Suppressor macrophage treated with lipopolysaccharide for 4 hours (primary cell): ENCODE results near the gene PRR13.
"Not testable (repeated sequence)": the region's sequence is repeated elsewhere in the genome, so short reads cannot be mapped to it uniquely, and the experiment has no call there.

Experiments used
- DNase-seq: peaks from one replicate; pipeline ENCODE4 v3.0.0-alpha.2; 2020

The PRR13 gene

DNA sequence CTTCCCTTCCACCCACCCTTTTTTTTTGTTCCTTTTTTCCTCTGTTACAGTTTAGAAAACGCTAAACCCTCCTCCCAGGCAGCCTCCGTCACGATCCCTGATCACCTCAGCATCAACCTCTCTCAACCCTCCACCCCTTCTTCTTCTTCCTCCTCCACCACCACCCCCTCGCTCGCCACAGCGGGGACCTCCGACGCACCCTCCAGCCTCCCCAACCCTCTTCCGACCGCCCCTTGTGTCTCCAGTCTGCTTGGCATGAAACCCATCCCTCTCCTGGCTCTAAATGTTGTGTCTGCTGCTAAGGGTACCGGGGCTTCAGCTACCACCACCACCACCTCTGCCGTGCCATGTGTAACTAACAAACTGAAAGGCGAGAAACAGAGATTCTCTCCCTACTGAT lies 33.3 kb downstream of the PRR13 start:
- DNase-seq: no peak

DNA sequence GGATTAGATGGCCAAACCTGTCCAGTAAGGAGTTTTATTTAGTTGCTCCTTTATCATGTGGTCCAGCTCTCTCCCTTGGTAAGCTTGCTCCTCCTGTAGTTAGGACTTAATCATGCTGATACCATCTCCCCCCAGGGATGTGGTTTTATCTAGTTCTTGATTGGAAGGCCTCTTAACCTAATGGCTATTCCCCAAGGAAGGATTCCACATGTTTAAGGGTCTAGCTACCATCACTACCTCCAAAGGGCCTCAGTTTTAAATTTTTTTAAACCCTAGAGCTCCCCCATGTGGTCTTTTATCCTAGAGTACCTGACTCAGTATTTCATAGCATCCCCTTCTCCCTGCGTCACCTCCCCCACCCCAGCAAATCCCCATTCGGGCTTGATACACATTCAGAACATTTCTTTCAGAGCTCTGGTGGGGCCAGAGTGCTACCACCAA lies 35.3 kb downstream of the PRR13 start:
- peak; percentile 16 for DNase-seq

DNA sequence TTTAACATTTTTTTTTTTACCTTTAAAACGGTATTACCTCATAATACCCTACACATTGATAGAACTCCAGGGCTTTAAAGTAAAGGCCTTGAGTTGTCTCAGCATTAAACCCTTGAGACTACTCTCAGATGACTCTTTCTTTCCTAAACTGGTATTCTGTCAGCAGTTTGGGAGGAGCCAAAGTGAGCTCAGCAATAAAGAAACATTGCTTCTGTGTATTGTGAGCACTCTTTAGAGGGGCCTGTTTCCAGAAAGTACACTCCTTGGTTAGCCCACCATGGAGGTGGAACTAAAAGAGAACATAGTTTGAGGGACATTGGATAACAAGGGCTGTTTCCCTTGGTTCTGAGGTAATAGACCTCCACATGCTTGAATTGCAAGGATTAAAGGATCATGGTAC lies 37.3 kb downstream of the PRR13 start:
- no peak for DNase-seq

DNA sequence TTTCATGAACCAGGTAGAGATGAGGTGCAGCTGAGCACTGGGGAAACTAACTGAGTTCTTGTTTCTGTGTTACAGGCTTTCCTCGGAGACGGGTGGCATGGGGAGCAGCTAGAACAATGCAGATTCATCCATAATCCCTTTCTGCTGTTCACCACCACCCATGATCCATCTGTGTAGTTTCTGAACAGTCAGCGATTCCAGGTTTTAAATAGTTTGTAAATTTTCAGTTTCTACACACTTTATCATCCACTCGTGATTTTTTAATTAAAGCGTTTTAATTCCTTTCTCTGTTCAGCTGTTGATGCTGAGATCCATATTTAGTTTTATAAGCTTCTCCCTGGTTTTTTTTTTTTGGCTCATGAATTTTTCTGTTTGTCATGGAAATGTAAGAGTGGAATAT lies 37.8 kb downstream of the PRR13 start:
- DNase-seq: no peak

DNA sequence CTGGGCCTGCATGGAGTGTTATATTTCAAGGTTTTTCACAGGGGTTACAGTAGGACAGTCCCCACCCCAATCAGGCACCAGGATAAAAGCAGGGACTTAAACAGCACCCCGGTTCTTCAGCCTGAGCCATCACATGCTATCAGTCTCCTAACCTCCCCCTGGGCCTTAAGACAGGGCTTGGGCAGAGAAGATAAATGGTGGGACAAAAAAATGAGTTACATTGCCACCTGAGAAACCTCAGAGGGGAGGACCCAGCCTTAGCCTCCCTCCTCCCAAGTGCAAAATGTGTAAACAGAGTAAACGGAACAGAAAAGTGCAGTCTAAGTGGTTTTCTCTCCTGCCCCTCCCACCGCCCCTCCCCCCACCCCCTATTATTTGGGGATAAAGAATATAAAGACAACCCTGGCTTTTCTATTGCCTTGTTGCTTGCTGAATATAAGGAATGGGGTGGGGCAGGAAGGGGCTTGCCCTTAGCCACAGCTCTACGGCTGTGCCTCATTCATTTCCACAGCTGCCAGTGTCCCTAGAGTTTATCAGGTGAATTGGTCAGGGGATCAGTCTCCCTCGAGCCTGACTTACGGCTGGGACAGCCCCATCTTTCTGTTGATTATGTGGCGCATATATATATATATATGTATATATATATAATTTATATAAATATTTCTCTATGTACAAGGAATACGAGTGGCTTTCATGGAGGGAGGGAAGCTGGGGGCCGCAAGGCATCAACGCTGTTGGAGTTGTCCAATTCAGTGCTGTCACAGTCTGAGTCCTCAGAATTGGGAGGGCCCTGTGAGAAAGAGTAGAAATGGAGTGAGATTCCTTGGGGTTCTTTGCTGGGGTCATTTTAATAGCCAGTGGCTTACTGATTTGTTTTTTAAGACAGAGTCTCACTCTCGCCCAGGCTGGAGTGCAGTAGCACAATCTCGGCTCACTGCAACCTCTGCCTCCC lies 39.2 kb downstream of the PRR13 start:
- no peak for DNase-seq

DNA sequence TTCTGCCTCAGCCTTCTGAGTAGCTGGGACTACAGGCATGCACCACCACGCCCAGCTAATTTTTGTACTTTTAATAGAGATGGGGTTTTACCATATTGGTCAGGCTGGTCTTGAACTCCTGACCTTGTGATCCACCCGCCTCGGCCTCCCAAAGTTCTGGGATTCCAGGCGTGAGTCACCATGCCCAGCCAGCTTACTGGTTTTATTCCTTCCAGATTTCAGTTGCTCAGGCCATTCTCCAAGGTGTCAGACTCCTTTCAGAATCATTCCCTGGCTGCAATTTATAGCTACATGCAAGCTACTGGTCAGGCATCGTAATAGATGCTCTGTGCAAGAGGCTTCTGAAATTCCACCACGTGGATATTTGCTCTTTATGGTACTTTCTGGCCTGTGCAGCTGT lies 39.9 kb downstream of the PRR13 start:
- DNase-seq: not testable (repeated sequence)

DNA sequence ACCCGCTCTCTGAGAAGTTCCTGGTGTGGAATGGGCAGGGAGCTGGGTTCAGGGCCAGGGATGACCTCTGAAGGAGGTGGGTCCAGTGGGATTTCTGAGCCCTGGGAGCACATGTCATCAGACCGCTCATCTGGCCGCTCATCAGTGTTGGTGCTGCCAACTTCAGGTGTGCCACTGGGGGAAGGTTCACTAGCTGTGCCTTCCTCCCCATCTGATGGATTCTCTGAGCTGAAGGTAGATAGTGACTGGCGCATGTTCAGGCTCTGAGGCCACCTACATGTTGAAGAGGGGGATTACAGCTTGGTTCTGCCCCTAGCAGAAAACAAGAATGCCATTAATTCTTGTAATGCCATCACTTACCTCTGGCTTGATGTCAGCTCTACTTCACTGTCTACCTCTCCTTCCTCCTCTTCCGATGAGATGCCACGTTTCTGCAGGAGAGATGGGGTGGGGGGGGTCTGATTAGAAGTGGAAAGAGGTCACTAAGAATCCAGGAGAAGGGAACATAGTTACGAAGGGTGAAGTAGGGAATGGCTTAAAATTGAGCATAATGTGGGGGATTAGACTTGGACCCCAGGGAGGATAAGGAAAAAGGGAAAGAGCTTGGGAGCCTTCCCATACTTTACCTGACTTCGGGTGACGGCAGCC lies 40.5 kb downstream of the PRR13 start:
- DNase-seq: no peak

DNA sequence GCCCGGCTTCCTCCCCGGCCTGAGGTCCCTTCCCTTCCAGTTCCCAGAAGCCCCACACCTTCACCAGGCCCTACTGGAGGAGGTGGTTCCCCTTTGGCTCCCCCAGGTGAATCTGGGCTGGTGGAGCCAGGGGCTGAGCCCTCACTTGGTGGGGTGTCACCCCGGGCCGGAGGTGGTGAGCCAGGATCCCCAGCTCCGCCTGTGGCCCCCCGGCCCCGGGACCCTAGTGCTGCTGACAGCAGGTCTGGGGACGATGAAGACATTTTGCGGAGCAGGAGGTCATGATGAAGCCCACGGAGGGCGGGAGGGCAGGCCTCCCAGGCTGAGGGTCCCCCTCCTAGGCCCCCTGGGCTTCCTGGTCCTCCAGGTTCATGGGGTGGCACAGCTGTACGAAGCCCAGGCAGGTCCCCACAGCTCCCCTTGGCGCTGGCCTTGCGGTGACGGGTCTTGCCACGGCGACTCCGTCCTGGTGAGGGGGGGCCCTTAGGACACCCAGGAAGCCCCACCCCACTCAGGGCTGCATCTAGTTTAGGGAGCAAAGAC lies 41.2 kb downstream of the PRR13 start:
- no peak for DNase-seq

DNA sequence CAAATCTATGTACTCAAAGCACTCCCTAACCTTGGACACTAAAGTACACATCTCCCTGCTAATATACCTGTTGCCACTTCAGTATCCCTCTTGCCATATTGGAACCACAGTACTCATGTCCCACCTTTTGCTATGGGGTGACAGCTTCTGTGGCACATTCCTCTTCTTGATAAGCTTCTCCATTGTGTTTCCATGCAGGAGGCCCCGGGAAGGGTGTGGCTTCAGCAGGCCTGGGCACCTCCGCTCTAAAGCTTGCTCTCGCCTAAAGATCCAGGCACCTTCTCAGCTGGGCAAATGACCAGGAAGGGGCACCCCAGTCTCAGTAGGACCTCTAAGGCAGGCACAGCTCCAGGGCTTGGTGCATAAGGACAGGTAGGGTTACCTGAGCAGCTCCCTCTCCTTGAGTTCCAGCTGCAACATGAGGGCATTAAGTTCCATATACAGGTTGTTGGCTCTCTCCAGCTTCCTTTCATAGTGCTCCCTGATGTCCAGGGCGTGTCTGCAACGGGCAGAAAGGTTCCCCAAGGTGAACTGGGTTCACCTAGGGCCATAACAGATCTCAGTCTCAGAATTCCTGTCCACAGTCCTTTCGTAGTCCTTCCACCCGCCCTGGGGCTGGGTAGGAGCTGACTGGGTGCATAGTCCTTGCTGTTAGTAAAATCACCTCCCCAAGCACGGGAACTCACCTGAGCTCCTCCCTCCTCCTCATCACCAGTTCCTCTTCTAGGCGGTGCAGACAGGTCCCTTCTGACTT lies 41.9 kb downstream of the PRR13 start:
- no peak for DNase-seq

DNA sequence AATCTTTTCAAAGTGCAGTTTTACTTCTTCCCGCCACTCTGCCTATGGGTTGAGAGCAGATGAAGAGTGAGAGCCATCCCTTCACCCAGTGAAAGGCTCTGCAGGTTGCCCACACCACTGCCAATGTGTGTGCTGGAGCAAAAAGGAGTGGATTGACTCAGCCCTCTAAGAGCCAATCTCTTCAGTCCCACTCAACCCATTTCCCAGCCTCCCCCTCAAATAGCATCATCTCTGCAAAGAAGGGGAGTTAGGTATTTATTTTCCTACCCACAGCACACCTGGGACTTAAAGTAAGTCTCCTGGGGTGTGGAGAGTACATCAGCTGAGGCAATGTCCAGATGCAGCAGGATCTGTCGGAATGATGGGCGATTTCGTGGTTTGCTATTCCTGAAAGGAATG lies 42.4 kb downstream of the PRR13 start:
- DNase-seq: no peak

DNA sequence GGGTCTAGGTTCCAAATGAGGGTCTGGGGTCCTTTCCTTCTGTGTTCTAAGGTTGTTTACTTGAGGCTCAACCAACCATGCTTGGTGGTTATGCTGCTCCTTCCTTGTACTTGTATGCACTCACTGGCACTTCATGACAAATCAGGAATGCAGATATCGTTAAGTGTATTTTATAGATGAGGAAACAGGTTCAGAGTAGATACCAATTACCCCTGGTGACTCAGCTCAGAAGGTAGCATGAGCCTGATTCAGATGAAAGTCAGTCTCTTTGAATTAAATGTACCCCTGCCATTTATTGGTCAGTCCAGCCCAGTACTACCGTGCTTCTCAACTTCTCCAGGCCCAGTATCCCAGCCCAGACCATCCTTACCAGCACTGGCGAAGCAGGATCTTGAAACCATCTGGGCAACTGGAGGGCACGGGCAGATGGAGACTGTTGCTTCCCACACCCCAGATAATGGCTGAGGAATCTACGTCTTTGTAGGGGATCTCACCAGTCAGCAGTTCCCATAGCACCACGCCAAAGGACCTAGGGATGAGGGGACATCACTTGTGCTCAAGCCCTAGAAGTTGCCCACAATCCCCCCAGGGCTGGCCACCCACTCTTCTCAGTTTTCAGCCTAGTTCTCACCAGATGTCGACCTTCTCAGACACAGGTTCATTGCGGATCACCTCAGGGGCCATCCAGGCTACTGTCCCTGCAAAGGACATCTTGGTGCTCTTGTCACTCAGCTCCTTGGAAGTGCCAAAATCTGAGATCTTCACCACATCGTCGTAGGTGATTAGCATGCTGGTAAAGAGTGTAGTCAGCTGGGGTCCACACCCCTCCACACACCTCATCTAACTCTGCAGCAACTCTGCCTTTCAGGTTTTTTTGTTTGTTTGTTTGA lies 43.4 kb downstream of the PRR13 start:
- no peak for DNase-seq

DNA sequence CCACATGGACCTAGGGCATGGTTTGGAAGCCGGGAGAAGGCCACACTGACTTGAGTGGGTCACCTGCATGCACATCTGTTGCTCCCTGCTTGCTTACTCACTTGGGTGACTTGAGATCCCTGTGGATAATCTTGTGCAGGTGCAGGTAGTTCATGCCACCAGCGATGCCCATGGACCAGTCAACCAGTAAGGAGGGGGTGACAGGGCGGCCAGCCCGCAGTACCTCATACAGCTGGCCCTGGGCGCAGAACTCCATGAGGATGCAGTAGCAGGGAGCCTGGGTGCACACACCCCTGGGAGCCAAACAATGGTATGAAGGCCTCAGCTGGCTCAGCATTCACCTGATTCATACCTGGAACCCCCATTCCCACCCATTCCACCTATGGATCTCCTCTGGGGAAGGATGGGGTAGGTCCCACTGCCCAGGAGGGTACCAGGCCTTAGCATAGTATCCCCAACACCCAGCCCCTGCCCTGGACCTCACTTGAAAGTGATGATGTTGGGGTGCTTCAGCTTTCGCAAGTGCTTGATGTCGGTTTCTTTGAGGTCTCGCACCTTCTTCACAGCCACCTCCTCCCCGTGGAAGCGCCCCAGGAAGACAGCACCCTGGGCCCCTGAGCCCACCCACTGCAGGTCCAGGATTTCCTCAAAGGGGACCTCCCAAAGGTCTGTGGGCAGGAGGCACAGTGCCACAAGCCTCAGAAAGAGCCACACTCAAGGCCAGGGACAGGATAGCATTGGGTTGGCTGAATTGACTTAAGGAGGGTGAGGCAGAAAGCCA lies 44.6 kb downstream of the PRR13 start:
- no peak for DNase-seq

DNA sequence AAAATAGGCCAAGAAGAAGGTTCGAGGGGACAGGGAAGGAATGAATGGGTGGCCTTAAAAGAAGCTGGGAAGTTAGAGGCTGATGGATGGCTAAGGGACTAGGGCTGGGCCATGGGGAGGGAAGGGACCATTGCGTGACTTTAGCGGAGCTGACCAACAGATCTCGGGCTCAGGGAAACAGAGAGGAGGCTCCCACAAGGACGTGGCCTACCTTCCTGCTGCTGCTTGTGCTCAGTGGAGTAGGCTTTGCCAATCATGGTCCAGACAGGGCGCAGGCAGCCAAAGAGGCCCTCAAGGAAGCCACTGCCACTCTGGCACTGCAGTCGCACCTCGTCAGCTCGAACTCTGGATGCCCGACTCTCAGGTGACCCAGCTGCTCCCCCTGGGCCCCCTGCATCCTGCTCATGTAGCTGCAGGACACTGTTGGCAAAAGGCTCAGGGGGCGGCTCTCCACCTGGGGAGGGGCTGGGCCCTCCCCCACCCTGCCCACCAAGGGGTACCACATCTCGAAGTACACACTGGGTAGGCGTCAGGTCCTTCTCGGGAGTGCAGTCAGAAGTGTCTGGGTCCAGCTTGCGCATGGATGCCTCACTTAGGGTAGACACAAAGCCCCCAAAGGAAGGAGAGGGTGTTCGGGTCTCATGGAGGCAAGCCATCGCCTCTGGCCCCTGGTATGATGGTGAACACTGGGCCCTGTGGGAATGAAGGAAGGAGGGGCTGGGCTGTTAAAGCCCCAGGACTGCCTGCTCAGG lies 45.4 kb downstream of the PRR13 start:
- DNase-seq: no peak

DNA sequence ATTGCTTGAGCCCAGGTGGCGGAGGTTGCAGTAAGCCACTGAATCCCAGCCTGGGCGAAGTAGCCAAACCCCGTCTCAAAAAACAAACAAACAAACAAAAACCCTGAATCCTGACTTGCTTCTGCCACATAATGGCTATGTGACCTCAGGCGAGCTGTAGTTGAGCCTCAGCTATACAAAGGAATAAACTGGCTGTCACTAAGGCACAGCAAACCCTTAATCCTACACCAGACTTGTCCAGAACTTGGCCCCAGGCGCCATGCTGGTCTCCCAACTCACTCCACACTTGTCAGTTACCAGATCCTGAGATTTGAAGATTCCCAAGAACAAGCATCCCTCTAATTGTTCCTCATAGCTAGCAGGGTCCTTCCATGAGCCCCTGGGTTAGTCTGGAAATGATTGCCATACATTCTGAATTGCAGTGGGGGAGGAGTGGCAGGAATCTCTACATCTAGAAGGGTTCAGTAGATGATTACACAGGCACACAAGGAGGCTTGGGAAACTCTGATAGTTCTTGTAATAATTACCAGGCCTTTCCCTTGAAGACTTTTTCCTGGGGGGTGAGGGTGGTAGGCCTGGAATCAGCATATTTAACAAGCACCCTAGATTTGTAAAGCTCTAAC lies 47.8 kb downstream of the PRR13 start:
- no peak for DNase-seq

DNA sequence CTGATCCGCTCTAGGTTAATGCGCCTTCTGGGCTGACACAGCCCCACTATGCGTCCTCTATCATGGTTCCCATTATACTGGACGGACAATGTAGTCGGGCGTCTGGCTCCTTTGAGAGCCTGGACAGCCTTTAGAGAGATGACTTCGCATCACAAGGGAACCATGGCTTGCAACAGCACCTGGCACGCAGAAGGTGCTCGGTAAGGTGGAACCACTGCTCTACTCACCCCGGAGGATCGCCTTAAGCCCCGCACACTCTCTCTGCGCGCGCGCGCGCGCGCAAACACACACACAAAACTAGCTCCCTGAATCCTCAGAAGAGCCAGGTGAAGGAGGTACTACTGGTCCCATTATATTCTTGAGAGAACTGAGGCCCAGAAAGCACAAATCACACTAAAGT lies 50.7 kb downstream of the PRR13 start:
- DNase-seq: no peak

DNA sequence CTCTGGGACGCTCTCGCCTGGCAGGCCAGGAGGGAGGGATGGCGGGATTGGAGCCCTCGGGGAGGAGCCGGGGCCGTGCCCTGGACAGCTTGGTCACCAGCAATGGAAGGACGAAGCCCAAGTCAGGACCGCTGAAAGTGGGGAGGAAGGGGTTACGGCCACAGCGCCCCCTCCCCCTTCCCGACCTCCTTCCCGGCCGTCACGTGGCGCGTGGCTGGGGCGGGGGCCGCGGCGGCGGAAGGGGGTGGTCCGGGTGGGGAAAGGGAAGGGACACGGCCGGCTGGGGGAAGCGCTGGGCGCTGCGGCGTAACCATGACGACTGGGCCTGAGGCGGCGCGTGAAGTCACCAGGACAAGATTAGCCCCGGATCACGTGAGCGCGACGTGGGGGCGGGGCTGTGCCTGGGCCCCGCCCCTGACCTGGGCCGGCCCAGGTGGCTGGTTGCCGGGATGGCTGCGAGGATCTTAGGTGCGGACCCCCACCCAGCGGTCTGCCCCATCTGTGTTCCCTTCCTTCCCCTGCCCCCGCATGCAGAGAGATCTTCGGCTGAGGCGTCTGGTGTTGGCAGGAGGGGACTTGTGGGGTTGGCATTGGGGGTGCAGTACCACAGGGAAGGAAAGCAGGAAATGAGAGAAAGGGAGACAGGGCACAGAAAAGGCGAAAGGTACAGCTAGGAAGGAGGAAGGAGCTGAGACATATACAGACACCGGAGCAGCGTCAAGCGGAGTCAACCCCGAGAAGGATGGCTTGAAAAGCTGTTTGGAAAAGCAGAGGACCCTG lies 51.5 kb downstream of the PRR13 start:
- peak; percentile 88 for DNase-seq

DNA sequence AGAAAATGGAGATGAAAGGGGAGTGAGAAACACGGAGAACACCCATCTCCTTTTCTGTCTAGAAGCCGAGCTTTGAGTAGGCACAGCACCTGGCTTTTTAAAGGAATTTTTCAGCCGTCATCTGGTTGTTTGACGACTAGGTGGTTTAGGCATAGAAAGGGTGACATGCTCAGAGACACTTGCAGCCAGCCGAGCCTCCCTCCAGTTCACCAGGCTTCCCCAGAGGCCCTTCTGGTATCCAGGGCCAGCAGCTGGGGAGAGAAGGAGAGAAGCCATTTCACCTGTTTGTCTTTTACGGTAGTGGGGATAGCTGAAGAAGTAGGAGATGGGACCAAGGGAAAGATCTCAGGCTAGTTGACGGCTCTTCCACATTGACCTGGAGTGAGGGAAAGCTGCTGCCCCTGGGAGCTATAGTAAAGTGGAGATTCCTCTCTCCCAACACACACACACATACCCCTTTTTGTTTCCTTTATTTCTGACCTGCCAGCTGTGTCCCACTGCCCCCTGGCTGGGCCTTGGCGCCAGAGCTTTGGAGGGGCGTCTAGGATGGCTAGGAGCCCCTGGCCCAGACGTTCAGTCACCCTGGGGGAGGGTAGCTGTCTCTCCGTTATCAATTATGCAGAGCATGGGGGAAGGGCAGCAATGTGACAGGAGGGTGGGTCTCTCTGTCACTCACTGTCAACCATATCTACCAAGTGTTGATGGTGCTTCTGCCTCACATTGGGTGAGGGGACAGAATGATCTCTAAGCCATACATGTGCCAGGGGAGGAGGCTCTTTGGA lies 52.3 kb downstream of the PRR13 start:
- DNase-seq: no peak
